ENCODE results near the gene OR2T8.
A peak's percentile ranks its signal among the peaks of the same experiment; 100 is the strongest.

The OR2T8 gene

DNA sequence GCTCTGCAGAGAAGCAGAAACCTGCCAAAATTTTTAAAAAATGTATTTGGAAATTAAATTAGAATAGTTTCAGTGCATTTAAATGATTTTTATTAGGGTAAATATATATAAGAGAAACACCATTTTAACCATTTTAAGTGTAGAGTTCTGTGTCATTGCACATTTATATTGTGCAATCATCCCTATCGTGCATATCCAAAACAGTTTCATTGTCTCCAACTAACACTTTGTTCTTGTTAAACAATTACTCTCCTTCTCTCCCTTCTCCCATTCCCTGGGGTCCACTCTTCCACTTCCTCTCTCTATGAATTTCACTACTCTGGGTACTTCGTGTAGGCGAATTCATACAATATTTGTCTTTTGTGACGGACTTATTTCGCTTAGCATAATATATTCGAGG, 22.6 kb downstream of the OR2T8 start:
- Histone ChIP-seq H3K36me3 (no peaks in the 10 kb centered on the region), H4K20me1 (no peaks in the 10 kb centered on the region), H3K9me3 (replicated peaks in 1 of 11) (no peaks in the 10 kb centered on the region), H3K27me3 (no peaks in the 10 kb centered on the region), H3K4me2 (no peak overlapping the region), H3K4me3 (no peak overlapping the region), H3K9ac (no peak overlapping the region), H3K4me1 (peaks cover 0 to 31% (median 0%) of the 10 kb centered on the region in 10 experiments; a peak in 5 of 20 replicates), H3K27ac (no peak overlapping the region)
- 0 out of 22 replicates have a peak, but pooled peaks of 2 of the 11 experiments have one; percentile 20 to 26 for TF ChIP-seq Cebpa-rat (IDR thresholded peaks at IDR 0.05)

DNA sequence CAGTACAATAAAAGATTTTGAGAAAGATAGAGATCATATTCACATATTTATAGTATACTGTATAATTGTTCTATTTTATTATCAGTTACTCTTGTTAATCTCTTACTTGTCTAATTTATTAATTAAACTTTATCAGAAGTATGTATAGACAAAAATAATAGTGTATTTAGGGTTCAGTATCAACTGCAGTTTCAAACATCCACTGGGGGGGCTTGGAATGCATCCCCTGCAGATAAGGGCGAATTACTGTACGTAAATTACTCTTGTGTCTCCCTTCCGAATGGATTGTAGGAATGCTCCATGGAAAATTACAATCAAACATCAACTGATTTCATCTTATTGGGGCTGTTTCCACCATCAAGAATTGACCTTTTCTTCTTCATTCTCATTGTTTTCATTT, 28.5 kb downstream of the OR2T8 start, which contains the start of gene OR2L8:
OR2L8 (plus strand) TSS at position 301 of the 400 bp plus-strand sequence; CDS start at position 301, 0 bp downstream.
- no peak within 1 kb of the TSS for H3K27ac ChIP-seq
- H4K20me1 ChIP-seq: no peaks in the 10 kb centered on the region
- no peaks in the 10 kb centered on the region for H3K36me3 ChIP-seq
- no peaks in the 10 kb centered on the region for H3K27me3 ChIP-seq
- H3K4me1 ChIP-seq: no peaks in the 10 kb centered on the region
- TF ChIP-seq Cebpa-rat (IDR thresholded peaks at IDR 0.05): no peak
- no peak within 1 kb of the TSS for H3K4me3 ChIP-seq
- no peak within 1 kb of the TSS for H3K9ac ChIP-seq
- no peak within 1 kb of the TSS for H3K4me2 ChIP-seq
- no peaks in the 10 kb centered on the region for H3K9me3 ChIP-seq (replicated peaks in 1 of 11)

DNA sequence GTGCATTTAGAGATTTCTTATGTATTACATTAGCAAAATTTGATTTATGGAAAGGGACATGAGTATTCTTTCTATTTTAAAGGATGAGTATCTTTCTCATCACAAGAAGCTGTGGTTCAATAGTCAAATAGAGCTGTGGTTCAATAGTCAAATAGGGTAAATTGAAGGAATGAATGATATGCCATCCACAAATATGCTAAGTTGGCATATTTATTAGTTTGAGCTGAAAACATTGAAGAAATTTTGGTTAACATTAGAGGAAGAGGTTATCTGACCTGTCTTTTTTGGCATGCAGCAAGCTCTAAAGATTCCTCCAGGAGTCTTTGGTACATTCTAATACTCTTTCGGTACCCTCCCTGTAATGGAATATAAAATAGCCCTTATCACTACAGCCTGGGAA, 33.4 kb downstream of the OR2T8 start:
- Histone ChIP-seq H3K36me3 (no peaks in the 10 kb centered on the region), H3K9ac (no peak overlapping the region), H3K4me3 (no peak overlapping the region), H4K20me1 (no peaks in the 10 kb centered on the region), H3K4me2 (no peak overlapping the region), H3K27ac (no peak overlapping the region), H3K4me1 (no peaks in the 10 kb centered on the region), H3K9me3 (replicated peaks in 1 of 11) (no peaks in the 10 kb centered on the region), H3K27me3 (no peaks in the 10 kb centered on the region)
- TF ChIP-seq Cebpa-rat (IDR thresholded peaks at IDR 0.05): no peak

DNA sequence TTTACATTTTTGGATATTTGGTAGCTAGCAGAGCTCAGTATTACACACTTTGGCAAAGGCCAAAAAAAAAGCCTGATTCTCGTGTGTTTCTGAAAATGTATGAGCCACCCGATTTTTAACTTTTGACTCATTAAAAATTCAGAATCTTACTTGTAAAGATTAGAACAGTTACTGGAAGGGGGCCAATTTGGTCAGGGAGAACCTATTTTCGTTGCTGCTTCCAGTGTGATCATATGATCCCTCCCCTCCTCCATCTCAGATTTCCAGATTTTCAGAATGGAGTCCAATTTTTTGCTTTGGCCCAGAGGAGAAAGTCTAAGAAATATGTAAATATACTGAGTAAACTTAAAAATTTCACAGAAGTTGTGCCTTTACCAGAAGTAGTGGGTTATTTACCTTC, 41.7 kb downstream of the OR2T8 start:
- no peak overlapping the region for H3K27ac ChIP-seq
- no peaks in the 10 kb centered on the region for H3K27me3 ChIP-seq
- H3K9ac ChIP-seq: no peak overlapping the region
- H3K4me3 ChIP-seq: no peak overlapping the region
- H3K4me1 ChIP-seq: peaks cover 6 to 25% (median 13%) of the 10 kb centered on the region in 10 experiments; a peak in 18 of 20 replicates
- H3K9me3 ChIP-seq (replicated peaks in 1 of 11): no peaks in the 10 kb centered on the region
- H3K36me3 ChIP-seq: no peaks in the 10 kb centered on the region
- H4K20me1 ChIP-seq: no peaks in the 10 kb centered on the region
- no peak for TF ChIP-seq Cebpa-rat (IDR thresholded peaks at IDR 0.05)
- H3K4me2 ChIP-seq: no peak overlapping the region

DNA sequence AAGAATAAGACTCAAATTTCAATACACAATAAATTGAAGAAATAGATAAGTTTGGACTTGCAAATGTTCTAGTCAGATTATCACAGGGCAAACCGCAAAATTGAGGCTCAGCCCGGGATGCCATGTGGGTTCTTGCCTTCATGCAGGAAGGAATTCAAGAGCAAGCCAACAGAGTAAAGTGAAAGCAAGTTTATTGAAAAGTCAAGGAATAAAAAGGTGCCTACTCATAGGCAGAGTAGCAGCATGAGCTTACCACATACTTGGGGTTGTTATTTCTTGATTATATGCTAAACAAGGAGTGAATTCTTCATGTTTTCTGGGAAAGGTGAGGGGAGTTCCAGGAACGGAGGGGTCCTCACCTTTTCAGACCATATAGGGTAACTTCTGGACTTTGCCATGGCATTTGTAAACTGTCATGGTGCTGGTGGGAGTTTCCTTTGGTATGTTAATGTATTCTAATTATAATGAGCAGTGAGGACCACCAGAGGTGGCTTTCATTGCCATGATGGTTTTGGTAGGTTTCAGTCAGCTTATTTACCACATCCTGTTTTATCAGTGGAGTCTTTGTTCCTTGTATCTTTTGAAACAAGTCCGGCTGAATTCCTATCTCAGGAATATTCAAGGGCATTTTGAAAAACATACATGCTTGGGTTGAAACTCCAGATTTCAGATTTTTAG, 43.0 kb downstream of the OR2T8 start:
- H3K27ac ChIP-seq: no peak overlapping the region
- H3K4me2 ChIP-seq: peak overlapping the region in 1 of 11 experiments; percentile 50; a peak in 3 of 22 replicates
- no peaks in the 10 kb centered on the region for H3K36me3 ChIP-seq
- no peaks in the 10 kb centered on the region for H3K9me3 ChIP-seq (replicated peaks in 1 of 11)
- H4K20me1 ChIP-seq: no peaks in the 10 kb centered on the region
- no peak for TF ChIP-seq Cebpa-rat (IDR thresholded peaks at IDR 0.05)
- H3K27me3 ChIP-seq: no peaks in the 10 kb centered on the region
- peaks cover 7 to 36% (median 18%) of the 10 kb centered on the region in 10 experiments; a peak in 18 of 20 replicates for H3K4me1 ChIP-seq
- no peak overlapping the region for H3K4me3 ChIP-seq
- no peak overlapping the region for H3K9ac ChIP-seq

DNA sequence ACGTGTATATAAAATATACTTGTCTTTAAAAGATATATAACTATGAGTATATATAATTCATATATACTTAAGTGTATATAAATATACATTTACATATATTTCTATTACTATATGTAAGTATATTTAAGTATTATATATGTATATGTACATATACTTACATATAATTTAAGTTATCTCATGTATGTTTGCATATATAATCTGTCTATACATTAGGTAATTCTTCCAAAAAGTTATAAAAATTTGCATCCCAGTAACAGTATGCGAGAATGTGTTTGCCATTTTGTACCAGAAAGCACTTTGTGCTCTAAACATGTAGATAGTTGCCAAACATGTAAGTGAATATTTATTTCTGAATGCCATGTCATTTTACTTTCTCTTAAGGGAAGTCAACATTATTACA, 44.9 kb downstream of the OR2T8 start, which contains the start of gene OR2AK2:
OR2AK2 (plus strand) TSS at position 301 of the 400 bp plus-strand sequence. CDS start 144 bp downstream, outside the sequence.
- Histone ChIP-seq H3K4me1 (peaks cover 7 to 36% (median 18%) of the 10 kb centered on the region in 10 experiments; a peak in 18 of 20 replicates), H3K4me3 (no peak within 1 kb of the TSS), H3K9me3 (replicated peaks in 1 of 11) (no peaks in the 10 kb centered on the region), H3K36me3 (no peaks in the 10 kb centered on the region), H3K4me2 (peak within 1 kb of the TSS in 6 of 11 experiments; percentile 3 to 92 (median 64); a peak in 8 of 22 replicates), H3K27ac (peak within 1 kb of the TSS in 3 of 11 experiments; percentile 26 to 47 (median 47); a peak in 5 of 22 replicates), H4K20me1 (no peaks in the 10 kb centered on the region), H3K9ac (no peak within 1 kb of the TSS), H3K27me3 (no peaks in the 10 kb centered on the region)
- TF ChIP-seq Cebpa-rat (IDR thresholded peaks at IDR 0.05): no peak

DNA sequence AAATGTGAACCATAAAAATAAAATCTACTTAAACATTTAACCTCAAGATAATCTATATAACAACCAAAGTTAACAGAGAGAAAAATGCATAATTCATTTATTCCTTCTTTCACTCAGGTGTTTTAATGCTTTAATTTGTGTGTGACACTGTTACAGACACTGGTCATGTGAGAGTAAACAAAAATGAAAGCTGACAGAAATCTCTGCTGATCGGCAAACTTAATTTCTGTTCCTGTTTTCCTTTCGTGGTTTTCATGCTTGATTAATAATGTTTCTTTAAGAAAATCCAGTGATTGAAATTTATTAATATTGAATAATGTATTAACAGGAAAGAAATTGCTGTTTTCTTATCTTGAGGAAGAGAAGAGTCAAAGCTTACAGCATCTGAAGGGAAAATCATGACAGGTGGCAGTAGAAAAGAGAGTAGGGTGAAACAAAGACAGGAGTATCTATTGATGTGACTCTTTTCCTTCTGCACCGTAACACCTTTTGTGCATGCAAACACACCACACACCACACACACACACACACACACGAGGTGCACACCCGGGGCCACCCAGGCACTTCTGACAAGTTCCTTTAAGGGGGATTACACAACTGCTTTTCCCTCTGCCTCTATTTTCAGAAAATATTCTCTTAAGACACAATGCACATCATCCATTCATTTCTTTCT, 46.6 kb downstream of the OR2T8 start:
- Histone ChIP-seq H3K9me3 (replicated peaks in 1 of 11) (no peaks in the 10 kb centered on the region), H3K4me2 (peak overlapping the region; percentile 5 to 92 (median 57); a peak in 20 of 22 replicates), H3K27me3 (no peaks in the 10 kb centered on the region)

More for the DNA sequence above, 46.6 kb downstream of the OR2T8 start:
- Histone ChIP-seq H3K36me3 (no peaks in the 10 kb centered on the region), H3K9ac (no peak overlapping the region), H3K4me3 (peak overlapping the region in 2 of 10 experiments; percentile 10 to 20; a peak in 2 of 20 replicates), H4K20me1 (no peaks in the 10 kb centered on the region), H3K4me1 (peaks cover 7 to 36% (median 18%) of the 10 kb centered on the region in 10 experiments; a peak in 18 of 20 replicates), H3K27ac (peak overlapping the region in 3 of 11 experiments; percentile 26 to 47 (median 47); a peak in 5 of 22 replicates)
- no peak for TF ChIP-seq Cebpa-rat (IDR thresholded peaks at IDR 0.05)

Data from BLaER1 treated with 17β-estradiol and CSF1 and Interleukin-3, amounts not matched to agents 10 nM and 100 nM (cell line).